ENCODE measurements around the gene RIPK4. TPM values are rescaled to one million over a fixed set of nuclear protein-coding genes. Genes with fewer than 3 reads are reported as not detected.
"Not testable (repeated sequence)": the region's sequence is repeated elsewhere in the genome, so short reads cannot be mapped to it uniquely, and the experiment has no call there.

Gene RIPK4
- total RNA-seq, 1 donor from 2014 or later: 10.9 TPM

GRCh38 chr21:41795726-41796125 is 28.9 kb upstream of the RIPK4 start:
- TF ChIP-seq CTCF (IDR thresholded peaks at IDR 0.05): no peak
- DNase-seq: no peak
- H3K9me3 ChIP-seq: no peaks in the 10 kb centered on the region
- H3K27ac ChIP-seq: no peak overlapping the region
- no peaks in the 10 kb centered on the region for H3K27me3 ChIP-seq
- no peak overlapping the region for H3K4me3 ChIP-seq
- intact Hi-C loops (cut with DNase I): no loop called here
- no peaks in the 10 kb centered on the region for H3K4me1 ChIP-seq
- no peak for ATAC-seq
- H3K36me3 ChIP-seq: peaks cover 13% of the 10 kb centered on the region

GRCh38 chr21:41794600-41794999 is 27.7 kb upstream of the RIPK4 start:
- DNase-seq: no peak
- TF ChIP-seq CTCF (IDR thresholded peaks at IDR 0.05): no peak
- Histone ChIP-seq H3K27ac (no peak overlapping the region), H3K27me3 (no peaks in the 10 kb centered on the region), H3K36me3 (peaks cover 5% of the 10 kb centered on the region), H3K4me3 (no peak overlapping the region), H3K9me3 (no peaks in the 10 kb centered on the region), H3K4me1 (no peaks in the 10 kb centered on the region)
- intact Hi-C loops (cut with DNase I): no loop called here
- ATAC-seq: no peak

- H3K36me3 ChIP-seq: no peaks in the 10 kb centered on the region
- no peak overlapping the region for H3K27ac ChIP-seq
- no peak for ATAC-seq
- H3K27me3 ChIP-seq: no peaks in the 10 kb centered on the region
- intact Hi-C loops (cut with DNase I): no loop called here
- TF ChIP-seq CTCF (IDR thresholded peaks at IDR 0.05): no peak
- no peaks in the 10 kb centered on the region for H3K9me3 ChIP-seq
- no peak overlapping the region for H3K4me3 ChIP-seq
- H3K4me1 ChIP-seq: no peaks in the 10 kb centered on the region
- DNase-seq: no peak
Measured at GRCh38 chr21:41792711-41793110, 25.9 kb upstream of the RIPK4 start.

- H3K27ac ChIP-seq: no peak overlapping the region
- H3K4me1 ChIP-seq: no peaks in the 10 kb centered on the region
- intact Hi-C loops (cut with DNase I): no loop called here
- ATAC-seq (no peak), DNase-seq (no peak)
- no peak for TF ChIP-seq CTCF (IDR thresholded peaks at IDR 0.05)
- no peaks in the 10 kb centered on the region for H3K36me3 ChIP-seq
- no peaks in the 10 kb centered on the region for H3K9me3 ChIP-seq
- no peak overlapping the region for H3K4me3 ChIP-seq
- H3K27me3 ChIP-seq: peaks cover 36% of the 10 kb centered on the region
Measured at GRCh38 chr21:41786509-41786987, 19.7 kb upstream of the RIPK4 start.

- H3K27ac ChIP-seq; H3K36me3 ChIP-seq; intact Hi-C loops (cut with DNase I); DNase-seq; H3K9me3 ChIP-seq; ATAC-seq; H3K4me3 ChIP-seq; H3K4me1 ChIP-seq: not testable (repeated sequence)
- peaks cover 41% of the 10 kb centered on the region for H3K27me3 ChIP-seq
Measured at GRCh38 chr21:41785262-41785661, 18.4 kb upstream of the RIPK4 start.

- DNase-seq (no peak), ATAC-seq (no peak)
- H3K4me3 ChIP-seq: no peak overlapping the region
- no peaks in the 10 kb centered on the region for H3K4me1 ChIP-seq
- H3K27me3 ChIP-seq: peaks cover 47% of the 10 kb centered on the region
- intact Hi-C loops (cut with DNase I): no loop called here
- no peak overlapping the region for H3K27ac ChIP-seq
- no peaks in the 10 kb centered on the region for H3K36me3 ChIP-seq
- no peak for TF ChIP-seq CTCF (IDR thresholded peaks at IDR 0.05)
- H3K9me3 ChIP-seq: no peaks in the 10 kb centered on the region
Measured at GRCh38 chr21:41784456-41785102, 17.7 kb upstream of the RIPK4 start.
